ENCODE measurements around the gene CD74. TPM values are rescaled to one million over a fixed set of nuclear protein-coding genes. Genes with fewer than 3 reads are reported as not detected.

Gene CD74
- polyA plus RNA-seq, 1 donor from 2014 or later, result not detected

GRCh38 chr5:150399524-150400211, 13.0 kb downstream of the CD74 start:
- H3K9me3 ChIP-seq (ENCODE audit: low read length), result no peaks in the 10 kb centered on the region

DNA sequence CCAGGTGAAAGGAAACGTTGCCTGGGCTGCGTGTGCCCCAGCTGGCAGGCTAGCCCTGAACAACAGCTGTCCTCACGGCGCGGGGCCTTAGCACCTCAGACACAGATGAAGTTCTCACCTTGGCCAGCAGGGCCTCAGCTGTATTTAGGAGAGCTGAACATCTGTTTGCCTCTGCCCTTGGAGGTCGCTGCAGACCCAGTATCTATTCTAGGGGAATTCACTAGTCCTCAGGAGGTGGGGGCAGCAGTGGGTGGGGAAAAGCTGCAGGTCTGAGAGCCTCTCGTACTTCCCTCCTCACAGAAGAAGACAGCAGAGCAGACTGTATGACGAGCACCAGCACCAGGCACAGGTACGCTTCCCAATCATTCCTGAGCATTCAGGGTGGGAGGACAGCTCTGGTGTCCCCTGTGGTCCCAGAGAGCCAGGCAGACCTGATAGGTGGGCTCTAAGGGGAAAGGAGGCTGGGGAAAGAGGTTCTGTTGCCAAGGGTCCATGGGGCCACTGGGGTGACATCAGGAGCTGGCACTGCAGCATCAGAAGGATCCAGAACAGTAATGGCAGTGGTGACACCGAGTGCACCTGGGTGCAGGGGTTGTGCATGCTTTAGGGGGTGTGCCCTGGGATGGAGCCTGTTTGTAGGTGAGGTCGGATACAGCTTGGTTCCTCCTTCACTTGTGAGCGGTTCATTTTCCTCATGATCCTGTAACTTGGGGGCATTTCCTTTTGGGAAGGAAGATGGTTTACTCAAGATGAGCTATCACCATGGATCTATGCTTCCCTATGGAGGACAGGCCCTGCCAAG, 13.8 kb downstream of the CD74 start:
- no peak overlapping the region for H3K27ac ChIP-seq (ENCODE audit: low read length)
- H3K36me3 ChIP-seq (ENCODE audit: insufficient read depth, low read length), result no peaks in the 10 kb centered on the region
- no peaks in the 10 kb centered on the region for H3K27me3 ChIP-seq (ENCODE audit: insufficient read depth, low read depth, low read length)
- no peaks in the 10 kb centered on the region for H3K9me2 ChIP-seq (ENCODE audit: insufficient read depth, low read length)
- H3K9ac ChIP-seq (ENCODE audit: low read length), result no peak overlapping the region
- no peak overlapping the region for H2AFZ ChIP-seq (ENCODE audit: low read depth, low read length)
- no peaks in the 10 kb centered on the region for H3K9me3 ChIP-seq (ENCODE audit: low read length)
- H4K20me1 ChIP-seq (ENCODE audit: insufficient read depth), result no peaks in the 10 kb centered on the region
- H3K4me3 ChIP-seq (ENCODE audit: low read length), result no peak overlapping the region
- H3F3A ChIP-seq (ENCODE audit: insufficient read depth, low read length, poor library complexity, severe bottlenecking), result no peaks in the 10 kb centered on the region
- H3K4me2 ChIP-seq (ENCODE audit: low read length), result no peak overlapping the region
- H3K79me2 ChIP-seq (replicated peaks; ENCODE audit: insufficient read depth, low read length), result no peaks in the 10 kb centered on the region
- TF ChIP-seq TAF1 (IDR thresholded peaks at IDR 0.05; ENCODE audit: low read depth) (no peak), RAD21 (conservative IDR thresholded peaks at IDR 0.05) (no peak), POLR2AphosphoS5 (IDR thresholded peaks at IDR 0.05) (no peak), EP300 (conservative IDR thresholded peaks at IDR 0.05; ENCODE audit: poor library complexity, severe bottlenecking) (no peak), EZH2 (IDR thresholded peaks at IDR 0.05; ENCODE audit: borderline replicate concordance, insufficient read depth, low read length, poor library complexity, severe bottlenecking) (no peak), MXI1 (conservative IDR thresholded peaks at IDR 0.05; ENCODE audit: poor library complexity, severe bottlenecking) (no peak)
- TF ChIP-seq, protein P1, sequence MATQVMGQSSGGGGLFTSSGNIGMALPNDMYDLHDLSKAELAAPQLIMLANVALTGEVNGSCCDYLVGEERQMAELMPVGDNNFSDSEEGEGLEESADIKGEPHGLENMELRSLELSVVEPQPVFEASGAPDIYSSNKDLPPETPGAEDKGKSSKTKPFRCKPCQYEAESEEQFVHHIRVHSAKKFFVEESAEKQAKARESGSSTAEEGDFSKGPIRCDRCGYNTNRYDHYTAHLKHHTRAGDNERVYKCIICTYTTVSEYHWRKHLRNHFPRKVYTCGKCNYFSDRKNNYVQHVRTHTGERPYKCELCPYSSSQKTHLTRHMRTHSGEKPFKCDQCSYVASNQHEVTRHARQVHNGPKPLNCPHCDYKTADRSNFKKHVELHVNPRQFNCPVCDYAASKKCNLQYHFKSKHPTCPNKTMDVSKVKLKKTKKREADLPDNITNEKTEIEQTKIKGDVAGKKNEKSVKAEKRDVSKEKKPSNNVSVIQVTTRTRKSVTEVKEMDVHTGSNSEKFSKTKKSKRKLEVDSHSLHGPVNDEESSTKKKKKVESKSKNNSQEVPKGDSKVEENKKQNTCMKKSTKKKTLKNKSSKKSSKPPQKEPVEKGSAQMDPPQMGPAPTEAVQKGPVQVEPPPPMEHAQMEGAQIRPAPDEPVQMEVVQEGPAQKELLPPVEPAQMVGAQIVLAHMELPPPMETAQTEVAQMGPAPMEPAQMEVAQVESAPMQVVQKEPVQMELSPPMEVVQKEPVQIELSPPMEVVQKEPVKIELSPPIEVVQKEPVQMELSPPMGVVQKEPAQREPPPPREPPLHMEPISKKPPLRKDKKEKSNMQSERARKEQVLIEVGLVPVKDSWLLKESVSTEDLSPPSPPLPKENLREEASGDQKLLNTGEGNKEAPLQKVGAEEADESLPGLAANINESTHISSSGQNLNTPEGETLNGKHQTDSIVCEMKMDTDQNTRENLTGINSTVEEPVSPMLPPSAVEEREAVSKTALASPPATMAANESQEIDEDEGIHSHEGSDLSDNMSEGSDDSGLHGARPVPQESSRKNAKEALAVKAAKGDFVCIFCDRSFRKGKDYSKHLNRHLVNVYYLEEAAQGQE (IDR thresholded peaks at IDR 0.05; ENCODE audit: borderline replicate concordance), result no peak

More at GRCh38 chr5:150399524-150400211, 13.0 kb downstream of the CD74 start:
- Histone ChIP-seq H4K20me1 (ENCODE audit: insufficient read depth) (no peaks in the 10 kb centered on the region), H3K9ac (ENCODE audit: low read length) (no peak overlapping the region), H3K27me3 (ENCODE audit: insufficient read depth, low read depth, low read length) (no peaks in the 10 kb centered on the region), H3K4me2 (ENCODE audit: low read length) (no peak overlapping the region), H3K36me3 (ENCODE audit: insufficient read depth, low read length) (no peaks in the 10 kb centered on the region), H3F3A (ENCODE audit: insufficient read depth, low read length, poor library complexity, severe bottlenecking) (no peaks in the 10 kb centered on the region), H3K79me2 (replicated peaks; ENCODE audit: insufficient read depth, low read length) (no peaks in the 10 kb centered on the region), H2AFZ (ENCODE audit: low read depth, low read length) (no peak overlapping the region), H3K9me2 (ENCODE audit: insufficient read depth, low read length) (no peaks in the 10 kb centered on the region), H3K27ac (ENCODE audit: low read length) (no peak overlapping the region), H3K4me3 (ENCODE audit: low read length) (no peak overlapping the region)
- TF ChIP-seq EP300 (conservative IDR thresholded peaks at IDR 0.05; ENCODE audit: poor library complexity, severe bottlenecking) (no peak), TAF1 (IDR thresholded peaks at IDR 0.05; ENCODE audit: low read depth) (no peak), RAD21 (conservative IDR thresholded peaks at IDR 0.05) (no peak), CTCF (IDR thresholded peaks at IDR 0.05; ENCODE audit: poor library complexity, severe bottlenecking) (no peak), MXI1 (conservative IDR thresholded peaks at IDR 0.05; ENCODE audit: poor library complexity, severe bottlenecking) (no peak), EZH2 (IDR thresholded peaks at IDR 0.05; ENCODE audit: borderline replicate concordance, insufficient read depth, low read length, poor library complexity, severe bottlenecking) (no peak), POLR2AphosphoS5 (IDR thresholded peaks at IDR 0.05) (no peak), SMC3 (conservative IDR thresholded peaks at IDR 0.05; ENCODE audit: poor library complexity) (no peak)
- TF ChIP-seq, protein P1 (IDR thresholded peaks at IDR 0.05; ENCODE audit: borderline replicate concordance), result no peak

Data from neural cell (in vitro differentiated cells).